K562 (cell line): ENCODE measurements around the gene TINAGL1. TPM values are rescaled to one million over a fixed set of nuclear protein-coding genes. Genes with fewer than 3 reads are reported as not detected.

Experiments used
- CEBPZ ChIP-seq: fragments of 150-350 bp; IDR thresholded peaks from 2 replicates; pipeline ENCODE4 v1.6.1; 2014; ENCODE audit warnings: low read depth, mild to moderate bottlenecking, low read length, borderline replicate concordance
- CREB5 ChIP-seq: fragments of 250-450 bp; sonication (Bioruptor Pico); IDR thresholded peaks from 2 replicates; pipeline ENCODE4 v1.5.0; 2020; ENCODE audit warnings: mild to moderate bottlenecking
- ESRRA ChIP-seq: fragments of 450-650 bp; IDR thresholded peaks from 2 replicates; pipeline ENCODE4 v1.6.1; 2014; ENCODE audit warnings: low read depth, mild to moderate bottlenecking, moderate library complexity, borderline replicate concordance
- MCM3 ChIP-seq: fragments of 450-650 bp; IDR thresholded peaks from 2 replicates; pipeline ENCODE4 v1.6.1; 2016
- MYC ChIP-seq, 2 experiments: fragments of 250-450 bp in 1 of 2; sonication (Bioruptor Pico) in 1 of 2; IDR thresholded peaks; 2 replicates each; pipeline versions ENCODE4 v1.5.1 to v1.6.1; 2012 to 2021; ENCODE audit warnings: low read depth in 2 of 2, borderline replicate concordance in 1 of 2, improper control_type of control experiment in 1 of 2, low read length in 1 of 2, mild to moderate bottlenecking in 1 of 2, moderate library complexity in 1 of 2
- REST ChIP-seq, 2 experiments: fragments of 450-650 bp; formaldehyde crosslinking in 1 of 2; IDR thresholded peaks; 2 replicates each; pipeline versions ENCODE4 v1.4.0 to v1.6.1; 2014 to 2020; ENCODE audit warnings: mild to moderate bottlenecking in 2 of 2, borderline replicate concordance in 1 of 2, low read depth in 1 of 2
- ZKSCAN8 ChIP-seq: fragments of 200-800 bp; sonication (Bioruptor generic); IDR thresholded peaks from 2 replicates; pipeline ENCODE4 v1.6.1; 2016; ENCODE audit warnings: missing genetic modification characterization, missing compliant biosample characterization
- ZNF280A ChIP-seq: fragments of 450-650 bp; IDR thresholded peaks from 2 replicates; pipeline ENCODE4 v1.6.1; 2018; ENCODE audit warnings: mild to moderate bottlenecking, low read depth; ENCODE audit not compliant: partially characterized antibody
- polyA plus RNA-seq, 8 experiments: library from polyadenylated mRNA; depleted of rRNA in 4 of 8; stranded (reverse) in 5 of 8; unstranded in 3 of 8; fragments of >200 nt; fragmentation: Nextera tagmentation in 2 of 8; fragmentation: Illumina TruSeq in 1 of 8; extraction: Ambion mirVana in 2 of 8; extraction: Trizol in 1 of 8; gene quantifications; 2 replicates each; pipeline versions ENCODE4 v1.2.1 to v1.2.3, GENCODE V29; 2011 to 2014; ENCODE audit warnings: inconsistent platforms in 1 of 8, missing spikeins in 1 of 8
- total RNA-seq, 7 experiments: library from RNA; depleted of rRNA in 6 of 7; stranded (reverse); fragments of >200 nt in 6 of 7; fragmentation: Illumina TruSeq in 2 of 7; extraction: Trizol in 2 of 7; gene quantifications; 2 replicates each; pipeline versions ENCODE4 v1.2.1 to v1.2.3, GENCODE V29; 2011 to 2021; ENCODE audit warnings: low replicate concordance in 1 of 7

The TINAGL1 gene
- total and polyA plus RNA-seq, 9 of the 15 experiments (the other 6 are each of a cell fraction or from before 2014, with no cell fraction given): 0.04 to 1.2 (median 0.07) TPM; not detected in 4

GRCh38 chr1:31593770-31594632, 17.7 kb downstream of the TINAGL1 start (continued):
- TF ChIP-seq MYC (IDR thresholded peaks at IDR 0.05; ENCODE audit: low read depth, low read length) (0 out of 2 replicates have a peak, but pooled peaks have one; percentile 18), MYC (CRISPR knock-in tag; IDR thresholded peaks at IDR 0.05; ENCODE audit: borderline replicate concordance, low read depth) (no peak), ZKSCAN8 (no peak), ESRRA (no peak), MCM3 (no peak), CREB5 (CRISPR knock-in tag) (no peak), CEBPZ (no peak), ZNF280A (no peak), REST (IDR thresholded peaks at IDR 0.05; ENCODE audit: borderline replicate concordance) (peak; percentile 87), REST (CRISPR knock-in tag; IDR thresholded peaks at IDR 0.05; ENCODE audit: low read depth) (no peak)
